ENCODE data around the gene PTCD2.
A peak's percentile ranks its signal among the peaks of the same experiment; 100 is the strongest.

Gene PTCD2

DNA sequence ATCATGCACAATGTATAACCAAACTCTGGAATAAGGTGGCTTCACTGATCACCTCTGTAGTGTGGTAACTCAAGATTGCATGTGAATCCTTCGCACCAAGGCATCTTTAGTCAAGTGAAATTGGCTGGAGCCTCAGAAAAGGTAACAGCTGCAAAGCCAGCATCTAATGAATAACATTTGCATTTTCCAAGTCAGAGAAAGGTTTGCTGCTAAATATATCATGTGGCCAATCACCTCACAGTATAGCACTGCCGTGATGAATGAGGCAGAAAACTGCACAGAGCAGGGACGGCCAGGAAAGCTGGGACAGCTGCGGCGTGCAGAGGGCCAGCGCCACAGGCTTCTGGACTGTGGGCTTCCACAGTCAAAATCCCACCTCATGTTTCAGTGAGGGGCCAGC is 18.6 kb upstream of the PTCD2 start:
- H3K79me2 ChIP-seq (ENCODE audit: control insufficient read depth, insufficient read depth, low read length, poor library complexity), result no peaks in the 10 kb centered on the region
- peaks cover 5 to 8% of the 10 kb centered on the region in 2 experiments for H3K4me1 ChIP-seq (ENCODE audit: control insufficient read depth in 1 of 2, insufficient read depth in 2 of 2, low read length in 2 of 2)
- no peak overlapping the region for H4K8ac ChIP-seq (ENCODE audit: low read depth, low read length)
- H2AFZ ChIP-seq (ENCODE audit: insufficient read depth, low read length, poor library complexity), result no peak overlapping the region
- no peaks in the 10 kb centered on the region for H3K9me3 ChIP-seq (ENCODE audit: insufficient read depth, low read depth, low read length)
- H3K27me3 ChIP-seq (ENCODE audit: insufficient read depth, low read length), result no peaks in the 10 kb centered on the region
- H2AK5ac ChIP-seq (ENCODE audit: low read length), result no peak overlapping the region
- H3K4me3 ChIP-seq (ENCODE audit: low read depth, low read length), result no peak overlapping the region
- no peak overlapping the region for H3K27ac ChIP-seq (ENCODE audit: low read depth, low read length)
- H2BK5ac ChIP-seq (ENCODE audit: low read depth, low read length, poor library complexity), result no peak overlapping the region
- H3K4ac ChIP-seq (ENCODE audit: low read depth, low read length), result no peak overlapping the region
- H4K91ac ChIP-seq (ENCODE audit: low read depth, low read length), result no peak overlapping the region
- no peak overlapping the region for H4K12ac ChIP-seq (ENCODE audit: low read depth, low read length)
- DNase-seq, result no peak
- no peaks in the 10 kb centered on the region for H3K36me3 ChIP-seq (ENCODE audit: control insufficient read depth in 1 of 2, insufficient read depth in 2 of 2, low read length in 2 of 2)
- no peak overlapping the region for H3K9ac ChIP-seq (ENCODE audit: low read length)
- no CpG with 5 or more reads among the region's 6 CpGs for WGBS (ENCODE audit: extremely low coverage, insufficient coverage, insufficient read length)
- no peak overlapping the region for H3K14ac ChIP-seq (ENCODE audit: low read length)
- H3K4me2 ChIP-seq (ENCODE audit: low read length), result no peak overlapping the region
- no peak overlapping the region for H2BK120ac ChIP-seq (ENCODE audit: insufficient read depth, low read length, poor library complexity)
- peak overlapping the region; percentile 24 for H2BK12ac ChIP-seq (ENCODE audit: low read length)
- no peak overlapping the region for H3K23ac ChIP-seq (ENCODE audit: low read length)
- H3K79me1 ChIP-seq (ENCODE audit: low read length), result peaks cover 3% of the 10 kb centered on the region
- no peak overlapping the region for H3K18ac ChIP-seq (ENCODE audit: low read length)

GRCh38 chr5:72302171-72302570 is 18.0 kb upstream of the PTCD2 start:
- Histone ChIP-seq H4K12ac (ENCODE audit: low read depth, low read length) (no peak overlapping the region), H3K9ac (ENCODE audit: low read length) (no peak overlapping the region), H3K79me2 (ENCODE audit: control insufficient read depth, insufficient read depth, low read length, poor library complexity) (no peaks in the 10 kb centered on the region), H3K36me3 (ENCODE audit: control insufficient read depth in 1 of 2, insufficient read depth in 2 of 2, low read length in 2 of 2) (peaks cover 0 to 3% of the 10 kb centered on the region in 2 experiments), H3K9me3 (ENCODE audit: insufficient read depth, low read depth, low read length) (no peaks in the 10 kb centered on the region), H3K4me3 (ENCODE audit: low read depth, low read length) (no peak overlapping the region), H3K27me3 (ENCODE audit: insufficient read depth, low read length) (no peaks in the 10 kb centered on the region), H3K4me1 (ENCODE audit: control insufficient read depth in 1 of 2, insufficient read depth in 2 of 2, low read length in 2 of 2) (peaks cover 5 to 8% of the 10 kb centered on the region in 2 experiments), H2BK5ac (ENCODE audit: low read depth, low read length, poor library complexity) (no peak overlapping the region), H3K4ac (ENCODE audit: low read depth, low read length) (no peak overlapping the region), H4K8ac (ENCODE audit: low read depth, low read length) (no peak overlapping the region), H3K79me1 (ENCODE audit: low read length) (peaks cover 3% of the 10 kb centered on the region), H4K91ac (ENCODE audit: low read depth, low read length) (no peak overlapping the region), H2AK5ac (ENCODE audit: low read length) (no peak overlapping the region), H2BK12ac (ENCODE audit: low read length) (no peak overlapping the region), H3K4me2 (ENCODE audit: low read length) (no peak overlapping the region), H3K23ac (ENCODE audit: low read length) (no peak overlapping the region), H2BK120ac (ENCODE audit: insufficient read depth, low read length, poor library complexity) (no peak overlapping the region), H3K14ac (ENCODE audit: low read length) (no peak overlapping the region), H3K27ac (ENCODE audit: low read depth, low read length) (no peak overlapping the region), H3K18ac (ENCODE audit: low read length) (no peak overlapping the region), H2AFZ (ENCODE audit: insufficient read depth, low read length, poor library complexity) (no peak overlapping the region)
- no peak for DNase-seq
- WGBS (ENCODE audit: extremely low coverage, insufficient coverage, insufficient read length), result no CpG with 5 or more reads among the region's 3 CpGs

DNA sequence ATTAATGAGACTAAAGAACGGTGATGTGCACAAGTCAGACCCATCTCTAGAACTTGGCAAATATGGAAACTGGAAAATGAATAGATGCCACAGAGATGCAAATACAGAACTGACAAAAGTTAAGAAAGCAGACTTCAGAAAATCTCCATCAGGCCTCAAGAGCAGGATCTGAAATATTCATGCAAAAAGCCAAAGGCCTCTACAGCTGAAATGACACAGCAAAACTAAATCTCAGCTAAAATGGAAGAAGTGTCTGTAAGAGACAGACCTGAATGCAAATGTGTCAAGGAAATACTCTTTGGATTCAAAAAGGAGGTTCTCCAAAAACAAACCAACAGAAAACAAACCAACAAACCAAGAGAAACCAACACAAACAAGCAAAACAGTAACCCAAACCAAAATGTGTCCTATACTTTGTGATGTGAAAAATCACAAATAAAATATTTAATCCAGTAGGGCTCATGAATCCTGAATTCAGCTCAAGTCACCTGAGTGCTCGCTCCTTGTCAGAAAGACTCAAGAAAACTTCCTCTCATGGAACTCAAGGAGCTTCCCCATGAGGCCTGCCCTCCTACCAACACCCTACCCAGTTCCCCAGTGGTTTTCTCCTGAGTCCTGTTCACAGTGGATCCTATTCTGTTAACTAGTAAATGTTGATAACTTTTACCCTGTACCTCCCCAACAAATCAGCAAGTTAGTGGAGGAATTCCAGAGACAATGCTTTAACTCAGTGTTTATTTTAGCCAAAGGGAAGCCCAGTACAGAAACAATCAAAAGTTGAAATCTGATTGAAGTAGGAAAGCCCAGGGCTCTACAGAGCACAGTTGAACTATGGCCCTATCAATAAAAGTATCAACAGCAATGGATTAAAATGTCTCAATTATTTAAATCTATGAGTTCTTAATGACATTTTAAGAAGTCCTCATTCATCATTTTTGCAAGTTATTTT is 14.7 kb upstream of the PTCD2 start:
- Histone ChIP-seq H2BK5ac (ENCODE audit: low read depth, low read length, poor library complexity) (no peak overlapping the region), H2AFZ (ENCODE audit: insufficient read depth, low read length, poor library complexity) (no peak overlapping the region), H3K27ac (ENCODE audit: low read depth, low read length) (no peak overlapping the region), H3K9me3 (ENCODE audit: insufficient read depth, low read depth, low read length) (no peaks in the 10 kb centered on the region), H3K9ac (ENCODE audit: low read length) (no peak overlapping the region), H4K91ac (ENCODE audit: low read depth, low read length) (no peak overlapping the region), H3K79me2 (ENCODE audit: control insufficient read depth, insufficient read depth, low read length, poor library complexity) (peaks cover 4% of the 10 kb centered on the region), H3K14ac (ENCODE audit: low read length) (no peak overlapping the region), H4K8ac (ENCODE audit: low read depth, low read length) (no peak overlapping the region), H3K36me3 (ENCODE audit: control insufficient read depth in 1 of 2, insufficient read depth in 2 of 2, low read length in 2 of 2) (peaks cover 5 to 7% of the 10 kb centered on the region in 2 experiments), H2BK120ac (ENCODE audit: insufficient read depth, low read length, poor library complexity) (no peak overlapping the region), H3K18ac (ENCODE audit: low read length) (no peak overlapping the region), H2BK12ac (ENCODE audit: low read length) (no peak overlapping the region), H3K23ac (ENCODE audit: low read length) (no peak overlapping the region), H4K12ac (ENCODE audit: low read depth, low read length) (no peak overlapping the region), H3K27me3 (ENCODE audit: insufficient read depth, low read length) (no peaks in the 10 kb centered on the region), H3K4me3 (ENCODE audit: low read depth, low read length) (no peak overlapping the region), H3K4ac (ENCODE audit: low read depth, low read length) (no peak overlapping the region), H3K4me2 (ENCODE audit: low read length) (no peak overlapping the region), H2AK5ac (ENCODE audit: low read length) (no peak overlapping the region), H3K4me1 (ENCODE audit: control insufficient read depth in 1 of 2, insufficient read depth in 2 of 2, low read length in 2 of 2) (peaks cover 5 to 10% of the 10 kb centered on the region in 2 experiments), H3K79me1 (ENCODE audit: low read length) (peaks cover 9% of the 10 kb centered on the region)
- WGBS (ENCODE audit: extremely low coverage, insufficient coverage, insufficient read length), result no CpG with 5 or more reads among the region's 2 CpGs
- DNase-seq, result no peak

GRCh38 chr5:72307573-72307967 is 12.6 kb upstream of the PTCD2 start:
- H2BK5ac ChIP-seq (ENCODE audit: low read depth, low read length, poor library complexity), result peak overlapping the region; percentile 99
- H3K23ac ChIP-seq (ENCODE audit: low read length), result no peak overlapping the region
- H2AFZ ChIP-seq (ENCODE audit: insufficient read depth, low read length, poor library complexity), result peak overlapping the region; percentile 69
- peak overlapping the region; percentile 99 for H3K18ac ChIP-seq (ENCODE audit: low read length)
- no peaks in the 10 kb centered on the region for H3K9me3 ChIP-seq (ENCODE audit: insufficient read depth, low read depth, low read length)
- WGBS (ENCODE audit: extremely low coverage, insufficient coverage, insufficient read length), result no CpG with 5 or more reads among the region's 8 CpGs
- peaks cover 0 to 5% of the 10 kb centered on the region in 2 experiments for H3K4me1 ChIP-seq (ENCODE audit: control insufficient read depth in 1 of 2, insufficient read depth in 2 of 2, low read length in 2 of 2)
- peak overlapping the region; percentile 99 for H3K14ac ChIP-seq (ENCODE audit: low read length)
- H3K4me2 ChIP-seq (ENCODE audit: low read length), result peak overlapping the region; percentile 76
- peak overlapping the region; percentile 100 for H4K8ac ChIP-seq (ENCODE audit: low read depth, low read length)
- H3K4me3 ChIP-seq (ENCODE audit: low read depth, low read length), result peak overlapping the region; percentile 85
- peak overlapping the region; percentile 98 for H3K4ac ChIP-seq (ENCODE audit: low read depth, low read length)
- peak overlapping the region; percentile 94 for H3K27ac ChIP-seq (ENCODE audit: low read depth, low read length)
- peak overlapping the region; percentile 91 for H3K9ac ChIP-seq (ENCODE audit: low read length)
- H3K36me3 ChIP-seq (ENCODE audit: control insufficient read depth in 1 of 2, insufficient read depth in 2 of 2, low read length in 2 of 2), result peaks cover 11 to 12% of the 10 kb centered on the region in 2 experiments
- no peaks in the 10 kb centered on the region for H3K27me3 ChIP-seq (ENCODE audit: insufficient read depth, low read length)
- no peak overlapping the region for H2AK5ac ChIP-seq (ENCODE audit: low read length)
- peak overlapping the region; percentile 98 for H4K91ac ChIP-seq (ENCODE audit: low read depth, low read length)
- peaks cover 6% of the 10 kb centered on the region for H3K79me1 ChIP-seq (ENCODE audit: low read length)
- no peak overlapping the region for H2BK12ac ChIP-seq (ENCODE audit: low read length)
- H2BK120ac ChIP-seq (ENCODE audit: insufficient read depth, low read length, poor library complexity), result peak overlapping the region; percentile 99
- peaks cover 4% of the 10 kb centered on the region for H3K79me2 ChIP-seq (ENCODE audit: control insufficient read depth, insufficient read depth, low read length, poor library complexity)
- H4K12ac ChIP-seq (ENCODE audit: low read depth, low read length), result peak overlapping the region; percentile 99
- DNase-seq, result no peak

All from trophoblast cell (in vitro differentiated cells and primary cell).